KMS-11 (cell line): ENCODE data around the gene DNAJC18.
A peak's percentile ranks its signal among the peaks of the same experiment; 100 is the strongest.

Experiments
- H2AFZ ChIP-seq: fragments of 200-600 bp; sonication (generic); 2 replicates; pipeline ENCODE4 v1.6.1; 2016; ENCODE audit warnings: antibody characterized with exemption, mixed run types, low read depth
- H3K27ac ChIP-seq: fragments of 200-600 bp; sonication (generic); 2 replicates; pipeline ENCODE4 v1.6.1; 2016; ENCODE audit warnings: mild to moderate bottlenecking, mixed run types
- H3K27me3 ChIP-seq: fragments of 200-600 bp; sonication (generic); 2 replicates; pipeline ENCODE4 v1.6.1; 2017; ENCODE audit warnings: mild to moderate bottlenecking, low read depth, mixed run types, moderate library complexity; ENCODE audit not compliant: insufficient read depth
- H3K36me3 ChIP-seq: fragments of 200-600 bp; sonication (generic); 2 replicates; pipeline ENCODE4 v1.6.1; 2017; ENCODE audit warnings: mild to moderate bottlenecking, mixed run types; ENCODE audit not compliant: insufficient read depth
- H3K4me1 ChIP-seq: fragments of 200-600 bp; sonication (generic); 2 replicates; pipeline ENCODE4 v1.6.1; 2016; ENCODE audit warnings: mild to moderate bottlenecking, low read depth, mixed run types; ENCODE audit not compliant: poor library complexity, severe bottlenecking
- H3K4me2 ChIP-seq: fragments of 200-600 bp; sonication (generic); 2 replicates; pipeline ENCODE4 v1.7.0; 2016; ENCODE audit warnings: mild to moderate bottlenecking, mixed run types
- H3K4me3 ChIP-seq: fragments of 200-600 bp; sonication (generic); IDR thresholded peaks from 2 replicates; pipeline ENCODE4 v1.6.1; 2017; ENCODE audit warnings: low read depth, low read length, mixed read lengths; ENCODE audit not compliant: insufficient read depth
- H3K79me2 ChIP-seq: fragments of 200-600 bp; sonication (generic); 2 replicates; pipeline ENCODE4 v1.6.1; 2016; ENCODE audit warnings: low read depth, mixed run types; ENCODE audit not compliant: insufficient read depth
- H3K9ac ChIP-seq: fragments of 200-600 bp; sonication (generic); 2 replicates; pipeline ENCODE4 v1.6.1; 2016; ENCODE audit warnings: mild to moderate bottlenecking, mixed run types
- H4K20me1 ChIP-seq: fragments of 200-600 bp; sonication (generic); 2 replicates; pipeline ENCODE4 v1.6.1; 2016; ENCODE audit warnings: mild to moderate bottlenecking, mixed run types; ENCODE audit not compliant: insufficient read depth
- CTCF ChIP-seq: fragments of 200-600 bp; sonication (generic); conservative IDR thresholded peaks from 2 replicates; pipeline ENCODE4 v1.6.1; 2017; ENCODE audit warnings: low read depth, mild to moderate bottlenecking, antibody characterized with exemption, low read length, moderate library complexity, mixed read lengths

The DNAJC18 gene

GRCh38 chr5:139418793-139419192 lies 20.5 kb downstream of the DNAJC18 start:
- no peaks in the 10 kb centered on the region for H3K27me3 ChIP-seq
- no peaks in the 10 kb centered on the region for H3K79me2 ChIP-seq
- H4K20me1 ChIP-seq, result no peaks in the 10 kb centered on the region
- no peak overlapping the region for H3K9ac ChIP-seq
- no peak for TF ChIP-seq CTCF
- H3K4me3 ChIP-seq, result no peak overlapping the region
- peaks cover 75% of the 10 kb centered on the region for H3K4me1 ChIP-seq
- no peak overlapping the region for H3K27ac ChIP-seq
- H3K4me2 ChIP-seq, result no peak overlapping the region
- H3K36me3 ChIP-seq, result no peaks in the 10 kb centered on the region
- no peak overlapping the region for H2AFZ ChIP-seq

GRCh38 chr5:139417214-139417613 lies 22.1 kb downstream of the DNAJC18 start:
- no peak overlapping the region; the same call in 1 of the 2 replicates for H3K27ac ChIP-seq
- H3K9ac ChIP-seq, result no peak overlapping the region
- H3K36me3 ChIP-seq, result no peaks in the 10 kb centered on the region
- no peaks in the 10 kb centered on the region for H3K27me3 ChIP-seq
- no peaks in the 10 kb centered on the region for H3K79me2 ChIP-seq
- TF ChIP-seq CTCF, result no peak
- no peak overlapping the region for H2AFZ ChIP-seq
- peak overlapping the region; percentile 17; the same call in 1 of the 2 replicates for H3K4me2 ChIP-seq
- H3K4me3 ChIP-seq, result no peak overlapping the region
- H4K20me1 ChIP-seq, result no peaks in the 10 kb centered on the region
- H3K4me1 ChIP-seq, result peaks cover 86% of the 10 kb centered on the region

GRCh38 chr5:139416651-139417050 lies 22.7 kb downstream of the DNAJC18 start:
- no peak overlapping the region for H3K9ac ChIP-seq
- H2AFZ ChIP-seq, result no peak overlapping the region; the same call in 1 of the 2 replicates
- no peak for TF ChIP-seq CTCF
- H3K27me3 ChIP-seq, result no peaks in the 10 kb centered on the region
- no peaks in the 10 kb centered on the region for H3K36me3 ChIP-seq
- H3K4me1 ChIP-seq, result peaks cover 86% of the 10 kb centered on the region
- peak overlapping the region; percentile 94 for H3K27ac ChIP-seq
- no peak overlapping the region for H3K4me3 ChIP-seq
- no peaks in the 10 kb centered on the region for H3K79me2 ChIP-seq
- peak overlapping the region; percentile 94; the same call in 1 of the 2 replicates for H3K4me2 ChIP-seq
- no peaks in the 10 kb centered on the region for H4K20me1 ChIP-seq

- Histone ChIP-seq H3K27ac (peak overlapping the region; percentile 94), H2AFZ (peak overlapping the region; percentile 46; the same call in 1 of the 2 replicates), H3K27me3 (no peaks in the 10 kb centered on the region), H3K9ac (peak overlapping the region; percentile 65; the same call in 1 of the 2 replicates), H3K4me1 (peaks cover 86% of the 10 kb centered on the region), H3K4me3 (no peak overlapping the region), H4K20me1 (no peaks in the 10 kb centered on the region), H3K36me3 (no peaks in the 10 kb centered on the region), H3K79me2 (no peaks in the 10 kb centered on the region), H3K4me2 (peak overlapping the region; percentile 94)
- no peak for TF ChIP-seq CTCF
These were observed 23.5 kb downstream of the DNAJC18 start for GRCh38 chr5:139415869-139416268.
